ENCODE measurements around the gene KBTBD13.
"Not testable (repeated sequence)": the region's sequence is repeated elsewhere in the genome, so short reads cannot be mapped to it uniquely, and the experiment has no call there.

Gene KBTBD13

GRCh38 chr15:65089206-65089824 lies 12.8 kb downstream of the KBTBD13 start:
- no peak for DNase-seq

GRCh38 chr15:65091946-65092770 lies 15.6 kb downstream of the KBTBD13 start:
- DNase-seq = no peak

- no peak for DNase-seq
Observed at GRCh38 chr15:65092911-65093792, 16.6 kb downstream of the KBTBD13 start.

GRCh38 chr15:65093793-65094170 lies 17.2 kb downstream of the KBTBD13 start:
- DNase-seq = not testable (repeated sequence)

- no peak for DNase-seq
Observed at GRCh38 chr15:65094294-65094995, 17.9 kb downstream of the KBTBD13 start.

GRCh38 chr15:65095011-65095746 lies 18.6 kb downstream of the KBTBD13 start:
- no peak for DNase-seq

- DNase-seq = no peak
Observed at GRCh38 chr15:65095747-65096104, 19.2 kb downstream of the KBTBD13 start.

- DNase-seq = no peak
Observed at GRCh38 chr15:65096481-65097385, 20.2 kb downstream of the KBTBD13 start.

- no peak for DNase-seq
Observed at GRCh38 chr15:65097651-65098263, 21.2 kb downstream of the KBTBD13 start.

GRCh38 chr15:65099336-65099735 lies 22.8 kb downstream of the KBTBD13 start:
- no peak for DNase-seq

GRCh38 chr15:65099801-65100200 lies 23.3 kb downstream of the KBTBD13 start:
- DNase-seq = not testable (repeated sequence)

GRCh38 chr15:65100442-65100841 lies 23.9 kb downstream of the KBTBD13 start:
- DNase-seq = no peak

GRCh38 chr15:65101411-65101890 lies 24.9 kb downstream of the KBTBD13 start:
- peak; percentile 27 for DNase-seq

- no peak for DNase-seq
Observed at GRCh38 chr15:65101891-65102708, 25.6 kb downstream of the KBTBD13 start.

- no peak for DNase-seq
Observed at GRCh38 chr15:65102912-65103311, 26.4 kb downstream of the KBTBD13 start.

GRCh38 chr15:65105038-65105437 lies 28.5 kb downstream of the KBTBD13 start:
- no peak for DNase-seq

GRCh38 chr15:65106011-65106590 lies 29.6 kb downstream of the KBTBD13 start:
- DNase-seq = no peak

- DNase-seq = no peak
Observed at GRCh38 chr15:65110676-65111292, 34.2 kb downstream of the KBTBD13 start.

- no peak for DNase-seq
Observed at GRCh38 chr15:65115086-65115485, 38.5 kb downstream of the KBTBD13 start, which contains the start of gene UBAP1L. Gene UBAP1L (minus strand): TSS chr15:65115200. CDS start chr15:65106215, 8,985 bp downstream.
